K562 (cell line): ENCODE results near the gene USP13. TPM values are rescaled to one million over a fixed set of nuclear protein-coding genes. Genes with fewer than 3 reads are reported as not detected.

ENCODE experiments used
- ATAC-seq: fragments of 200-7000 bp; cut with Tn5 transposase; 3 replicates; pipeline ENCODE4 v1.9.1; 2020; ENCODE audit warnings: moderate library complexity
- BruUV-seq: library from RNA; stranded (reverse); fragments of 400-500 nt; replicated peaks from 2 replicates; lab custom pipeline; 2021; lab: Mats Ljungman, UMichigan
- CTCF ChIA-PET: fragments of 300-600 bp; formaldehyde crosslinking; extraction: SDS; loops from one replicate; lab custom pipeline; 2021; ENCODE audit warnings: low intra/inter-chr PET ratio; lab: Yijun Ruan, JAX
- POLR2A ChIA-PET: fragments of 300-600, 350-650 bp; sonication (Branson Sonifier 250); formaldehyde crosslinking; extraction: SDS; loops from one replicate; lab custom pipeline; 2021; ENCODE audit warnings: antibody characterized with exemption, inconsistent platforms; lab: Yijun Ruan, JAX
- DNase-seq, 4 experiments: peaks; one replicate each; pipeline versions ENCODE4 v3.0.0 to v3.0.0-alpha.2; 2011 to 2018; ENCODE audit warnings: low spot score in 3 of 4, mixed read lengths in 3 of 4; ENCODE audit errors: extremely low read depth in 1 of 4
- FAIRE-seq: peaks from 2 replicates; lab custom pipeline; 2011; peaks lifted over from hg19 to GRCh38; lab: Jason Lieb, UNC
- H2AFZ ChIP-seq: 2 replicates; pipeline ENCODE4 v1.6.0; 2011; ENCODE audit warnings: low read depth, low read length, control low read depth, inconsistent platforms
- H3K27ac ChIP-seq: fragments of 200-600 bp; 3 replicates; pipeline ENCODE4 v1.8.0; 2011; ENCODE audit warnings: low read depth, mild to moderate bottlenecking, control low read depth, inconsistent platforms, low read length, moderate library complexity, mixed read lengths; ENCODE audit errors: extremely low read depth
- H3K27me3 ChIP-seq, 2 experiments: fragments of 300-600 bp in 1 of 2; 2 replicates in 1 of 2; 3 replicates in 1 of 2; pipeline versions ENCODE4 v1.6.0 to v1.8.0; 2011; ENCODE audit warnings: inconsistent platforms in 2 of 2, low read length in 2 of 2, mild to moderate bottlenecking in 1 of 2, mixed read lengths in 1 of 2, moderate library complexity in 1 of 2; ENCODE audit not compliant: control insufficient read depth in 2 of 2, insufficient read depth in 2 of 2
- H3K36me3 ChIP-seq: fragments of 300-600 bp; 3 replicates; pipeline ENCODE4 v1.8.0; 2011; ENCODE audit warnings: mild to moderate bottlenecking, low read length, inconsistent platforms; ENCODE audit not compliant: control insufficient read depth, insufficient read depth
- H3K4me1 ChIP-seq, 2 experiments: fragments of 200-600 bp in 1 of 2; replicated peaks in 1 of 2; 2 replicates in 1 of 2; 3 replicates in 1 of 2; pipeline versions ENCODE4 v1.5.1 to v1.8.0; 2011; ENCODE audit warnings: inconsistent platforms in 2 of 2, low read length in 2 of 2, mild to moderate bottlenecking in 1 of 2, mixed read lengths in 1 of 2, moderate library complexity in 1 of 2; ENCODE audit not compliant: control insufficient read depth in 2 of 2, insufficient read depth in 2 of 2
- H3K4me2 ChIP-seq: 2 replicates; pipeline ENCODE4 v1.6.1; 2011; ENCODE audit warnings: low read length, control low read depth, inconsistent platforms, mixed read lengths; ENCODE audit not compliant: insufficient read depth
- H3K4me3 ChIP-seq: fragments of 200-600 bp; sonication (generic), shearing (Covaris generic); 2 replicates; pipeline ENCODE4 v1.5.1; 2016; ENCODE audit warnings: control low read depth, inconsistent platforms
- H3K79me2 ChIP-seq: fragments of 200-600 bp; 3 replicates; pipeline ENCODE4 v1.8.0; 2011; ENCODE audit warnings: low read length, inconsistent platforms; ENCODE audit not compliant: control insufficient read depth, insufficient read depth
- H3K9ac ChIP-seq, 2 experiments: 2 replicates each; pipeline versions ENCODE4 v1.6.0 to v1.6.1; 2011; ENCODE audit warnings: low read depth in 2 of 2, low read length in 2 of 2, control low read depth in 1 of 2, inconsistent platforms in 1 of 2, mild to moderate bottlenecking in 1 of 2, mixed read lengths in 1 of 2; ENCODE audit not compliant: insufficient read depth in 1 of 2
- H3K9me1 ChIP-seq: one replicate; pipeline ENCODE4 v1.6.0; 2011; ENCODE audit warnings: inconsistent platforms, mild to moderate bottlenecking, low read length, moderate library complexity; ENCODE audit not compliant: control insufficient read depth, insufficient read depth
- H3K9me3 ChIP-seq: replicated peaks from 2 replicates; pipeline ENCODE4 v1.5.1; 2011; ENCODE audit warnings: low read depth, low read length, inconsistent platforms; ENCODE audit not compliant: control insufficient read depth, insufficient read depth
- H4K20me1 ChIP-seq: replicated peaks from 2 replicates; pipeline ENCODE4 v1.6.1; 2011; ENCODE audit warnings: low read length, inconsistent platforms, mixed read lengths; ENCODE audit not compliant: control insufficient read depth, insufficient read depth
- AFF1 ChIP-seq, 2 experiments: fragments of 450-650 bp; IDR thresholded peaks; 2 replicates each; pipeline ENCODE4 v1.6.1; 2018; ENCODE audit warnings: mild to moderate bottlenecking in 2 of 2, low read depth in 1 of 2; ENCODE audit not compliant: partially characterized antibody in 2 of 2
- ARID3A ChIP-seq: IDR thresholded peaks from 2 replicates; pipeline ENCODE4 v1.6.1; 2012; ENCODE audit warnings: low read depth, low read length, improper control_type of control experiment, borderline replicate concordance
- ATF7 ChIP-seq: fragments of 450-650 bp; IDR thresholded peaks from 2 replicates; pipeline ENCODE4 v1.7.1; 2014; ENCODE audit warnings: mild to moderate bottlenecking, moderate library complexity
- BRCA1 ChIP-seq, 2 experiments: fragments of 450-650 bp in 1 of 2; sonication (generic) in 1 of 2; formaldehyde crosslinking in 1 of 2; IDR thresholded peaks; 2 replicates each; pipeline versions ENCODE4 v1.5.0 to v1.6.1; 2017 to 2020; ENCODE audit warnings: mild to moderate bottlenecking in 1 of 2, missing genetic modification reagents in 1 of 2
- KDM1A ChIP-seq, 2 experiments: fragments of 450-650 bp; IDR thresholded peaks; 2 replicates each; pipeline ENCODE4 v1.6.1; 2016; ENCODE audit warnings: mild to moderate bottlenecking in 2 of 2
- NFIX ChIP-seq: fragments of 250-450 bp; sonication (Bioruptor Pico); IDR thresholded peaks from 2 replicates; pipeline ENCODE4 v1.4.0; 2020; ENCODE audit warnings: low read depth, mild to moderate bottlenecking, moderate library complexity
- PCBP1 ChIP-seq: fragments of 200-400 bp; formaldehyde crosslinking; IDR thresholded peaks from 2 replicates; pipeline ENCODE4 v1.6.1; 2018; ENCODE audit warnings: mild to moderate bottlenecking, low read depth, low read length; ENCODE audit not compliant: poor library complexity, severe bottlenecking
- SRSF3 ChIP-seq: fragments of 200-400 bp; formaldehyde crosslinking; IDR thresholded peaks from 2 replicates; pipeline ENCODE4 v1.6.1; 2016; ENCODE audit warnings: mild to moderate bottlenecking, low read length, moderate library complexity; ENCODE audit not compliant: insufficient read depth
- TAF1 ChIP-seq: IDR thresholded peaks from 2 replicates; pipeline ENCODE4 v1.6.1; 2011; ENCODE audit warnings: mild to moderate bottlenecking, low read length, moderate library complexity; ENCODE audit not compliant: insufficient read depth, control insufficient read depth, severe bottlenecking; ENCODE audit errors: extremely low read depth
- TAL1 ChIP-seq: fragments of 450-650 bp; IDR thresholded peaks from 2 replicates; pipeline ENCODE4 v1.6.1; 2016; ENCODE audit warnings: mild to moderate bottlenecking
- TSC22D4 ChIP-seq: fragments of 450-650 bp; IDR thresholded peaks from 2 replicates; pipeline ENCODE4 v1.6.1; 2016; ENCODE audit warnings: missing genetic modification characterization, missing biosample characterization, control low read depth
- ZNF277 ChIP-seq: fragments of 250-450 bp; sonication (Bioruptor Pico); IDR thresholded peaks from 2 replicates; pipeline ENCODE4 v1.8.0; 2022; ENCODE audit warnings: inconsistent platforms, mild to moderate bottlenecking, moderate library complexity, borderline replicate concordance
- ZNF551 ChIP-seq: fragments of 250-450 bp; sonication (Bioruptor Pico); IDR thresholded peaks from 2 replicates; pipeline ENCODE4 v1.5.0; 2021; ENCODE audit warnings: mild to moderate bottlenecking, moderate library complexity
- WGBS: fragments of 100-300 bp; shearing (Covaris generic); methylation state at CpG from one replicate; pipeline ENCODE4 v1.1.6; 2016; ENCODE audit warnings: low coverage, mixed read lengths; ENCODE audit not compliant: insufficient coverage; ENCODE audit errors: missing lambda C conversion rate; 5-methylcytosine and 5-hydroxymethylcytosine counted together
- in situ Hi-C: fragments of 300-500 bp; cut with MboI; formaldehyde crosslinking; loops from 4 replicates; pipeline ENCODE4 v1.15.0; 2018; ENCODE audit warnings: inconsistent platforms, mixed read lengths
- intact Hi-C: fragments of 100-400 bp; cut with micrococcal nuclease; formaldehyde crosslinking; loops from 2 replicates; pipeline ENCODE4 v1.14.2; 2022
- polyA plus RNA-seq, 8 experiments: library from polyadenylated mRNA; depleted of rRNA in 4 of 8; stranded (reverse) in 5 of 8; unstranded in 3 of 8; fragments of >200 nt; fragmentation: Nextera tagmentation in 2 of 8; fragmentation: Illumina TruSeq in 1 of 8; extraction: Ambion mirVana in 2 of 8; extraction: Trizol in 1 of 8; gene quantifications; 2 replicates each; pipeline versions ENCODE4 v1.2.1 to v1.2.3, GENCODE V29; 2011 to 2014; ENCODE audit warnings: inconsistent platforms in 1 of 8, missing spikeins in 1 of 8
- total RNA-seq, 7 experiments: library from RNA; depleted of rRNA in 6 of 7; stranded (reverse); fragments of >200 nt in 6 of 7; fragmentation: Illumina TruSeq in 2 of 7; extraction: Trizol in 2 of 7; gene quantifications; 2 replicates each; pipeline versions ENCODE4 v1.2.1 to v1.2.3, GENCODE V29; 2011 to 2021; ENCODE audit warnings: low replicate concordance in 1 of 7

Gene USP13
- total and polyA plus RNA-seq, 9 of the 15 experiments (the other 6 are each of a cell fraction or from before 2014, with no cell fraction given) = 0.11 to 2.3 (median 0.51) TPM

GRCh38 chr3:179744667-179745066 lies 91.8 kb downstream of the USP13 start:
- no peak overlapping the region for H3K9ac ChIP-seq
- ChIA-PET POLR2A (no interaction called here), CTCF (no interaction called here)
- in situ Hi-C loops = no loop called here
- H2AFZ ChIP-seq = no peak overlapping the region
- intact Hi-C loops = no loop called here
- no peaks in the 10 kb centered on the region for H3K36me3 ChIP-seq
- no peaks in the 10 kb centered on the region for H3K4me1 ChIP-seq
- FAIRE-seq (no peak), DNase-seq (no peak), ATAC-seq (no peak)
- WGBS = 13% methylated on average over 5 of the region's 5 CpGs
- H3K4me2 ChIP-seq = no peak overlapping the region
- no peaks in the 10 kb centered on the region for H3K9me3 ChIP-seq
- H3K27me3 ChIP-seq = peaks cover 6 to 9% of the 10 kb centered on the region in 2 experiments; a peak in 3 of 5 replicates
- no peaks in the 10 kb centered on the region for H4K20me1 ChIP-seq
- no peaks in the 10 kb centered on the region for H3K79me2 ChIP-seq
- no peak overlapping the region for H3K27ac ChIP-seq
- H3K4me3 ChIP-seq = no peak overlapping the region
- BruUV-seq = no TSS peak
- no peaks in the 10 kb centered on the region for H3K9me1 ChIP-seq
- TF ChIP-seq ZNF277 (CRISPR knock-in tag) (no peak), TAL1 (no peak), ARID3A (no peak), BRCA1 (IDR thresholded peaks at IDR 0.05) (no peak), BRCA1 (CRISPR knock-in tag; IDR thresholded peaks at IDR 0.05) (no peak), SRSF3 (no peak), ZNF551 (CRISPR knock-in tag) (no peak), NFIX (CRISPR knock-in tag) (no peak), TSC22D4 (no peak), ATF7 (no peak), AFF1 (IDR thresholded peaks at IDR 0.05; ENCODE audit: low read depth in 1 of 2, partially characterized antibody in 2 of 2) (no peak), PCBP1 (no peak), KDM1A (IDR thresholded peaks at IDR 0.05) (no peak), TAF1 (no peak)
